Nephron progenitor cell (in vitro differentiated cells): ENCODE measurements around the gene CRYBG1.

ENCODE experiments used
- DNase-seq: peaks from one replicate; pipeline ENCODE4 v3.0.0; 2021
- H3K27ac Mint-ChIP-seq: 2 replicates; pipeline ENCODE4 v1.8.0; 2021; ENCODE audit warnings: mild to moderate bottlenecking, moderate library complexity, mixed read lengths
- H3K27me3 Mint-ChIP-seq: 2 replicates; pipeline ENCODE4 v1.8.0; 2021; ENCODE audit warnings: mild to moderate bottlenecking, low read depth, mixed read lengths; ENCODE audit not compliant: poor library complexity
- H3K36me3 Mint-ChIP-seq: 2 replicates; pipeline ENCODE4 v1.8.0; 2021; ENCODE audit warnings: low read depth, mixed read lengths
- H3K4me1 Mint-ChIP-seq: 2 replicates; pipeline ENCODE4 v1.8.0; 2021; ENCODE audit warnings: mixed read lengths
- H3K4me3 Mint-ChIP-seq: 2 replicates; pipeline ENCODE4 v1.8.0; 2021; ENCODE audit warnings: mild to moderate bottlenecking, moderate library complexity, mixed read lengths
- H3K9me3 Mint-ChIP-seq: 2 replicates; pipeline ENCODE4 v1.8.0; 2021; ENCODE audit warnings: mild to moderate bottlenecking, moderate library complexity, mixed read lengths
- TF ChIP-seq, protein P1 (sequence below): fragments of 200-600 bp; sonication (generic); IDR thresholded peaks from 2 replicates; pipeline ENCODE4 v1.5.0; 2021; ENCODE audit warnings: antibody characterized with exemption

The CRYBG1 gene

DNA sequence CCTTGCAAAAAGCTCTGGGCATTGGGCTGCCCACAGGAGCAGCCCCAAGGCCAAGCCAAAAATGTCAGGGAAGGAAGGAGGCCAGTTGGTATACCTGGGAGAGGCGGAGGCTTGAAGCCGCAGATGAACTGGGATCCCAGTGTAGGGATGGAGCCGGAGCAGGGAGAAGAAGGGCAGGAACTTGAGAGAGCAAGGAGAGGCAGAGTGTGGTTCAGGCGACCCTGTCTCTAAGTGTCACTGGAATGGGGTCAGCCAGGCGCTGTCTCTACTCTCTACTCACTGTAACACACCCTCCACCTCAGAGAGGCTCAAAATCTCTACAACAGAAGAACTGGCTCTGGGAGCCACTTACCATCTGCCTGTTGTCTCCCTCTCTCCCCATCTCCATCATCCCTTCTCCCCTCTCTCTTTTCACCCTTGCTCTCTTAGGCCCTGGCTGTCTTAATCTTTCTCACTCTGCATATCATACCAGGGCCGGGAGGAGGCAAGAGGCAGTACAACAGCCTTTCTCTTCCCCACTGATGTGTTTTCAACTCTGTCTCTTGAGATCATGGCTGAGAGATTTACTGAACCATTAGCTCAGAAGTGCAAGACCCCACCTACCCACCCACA, 93.3 kb downstream of the CRYBG1 start:
- no peak overlapping the region for H3K27ac Mint-ChIP-seq
- no peak overlapping the region for H3K4me3 Mint-ChIP-seq
- TF ChIP-seq, protein P1, sequence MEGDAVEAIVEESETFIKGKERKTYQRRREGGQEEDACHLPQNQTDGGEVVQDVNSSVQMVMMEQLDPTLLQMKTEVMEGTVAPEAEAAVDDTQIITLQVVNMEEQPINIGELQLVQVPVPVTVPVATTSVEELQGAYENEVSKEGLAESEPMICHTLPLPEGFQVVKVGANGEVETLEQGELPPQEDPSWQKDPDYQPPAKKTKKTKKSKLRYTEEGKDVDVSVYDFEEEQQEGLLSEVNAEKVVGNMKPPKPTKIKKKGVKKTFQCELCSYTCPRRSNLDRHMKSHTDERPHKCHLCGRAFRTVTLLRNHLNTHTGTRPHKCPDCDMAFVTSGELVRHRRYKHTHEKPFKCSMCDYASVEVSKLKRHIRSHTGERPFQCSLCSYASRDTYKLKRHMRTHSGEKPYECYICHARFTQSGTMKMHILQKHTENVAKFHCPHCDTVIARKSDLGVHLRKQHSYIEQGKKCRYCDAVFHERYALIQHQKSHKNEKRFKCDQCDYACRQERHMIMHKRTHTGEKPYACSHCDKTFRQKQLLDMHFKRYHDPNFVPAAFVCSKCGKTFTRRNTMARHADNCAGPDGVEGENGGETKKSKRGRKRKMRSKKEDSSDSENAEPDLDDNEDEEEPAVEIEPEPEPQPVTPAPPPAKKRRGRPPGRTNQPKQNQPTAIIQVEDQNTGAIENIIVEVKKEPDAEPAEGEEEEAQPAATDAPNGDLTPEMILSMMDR, result no peak
- H3K4me1 Mint-ChIP-seq, result peaks cover 18% of the 10 kb centered on the region
- no peaks in the 10 kb centered on the region for H3K27me3 Mint-ChIP-seq
- H3K36me3 Mint-ChIP-seq, result no peaks in the 10 kb centered on the region
- no peaks in the 10 kb centered on the region for H3K9me3 Mint-ChIP-seq
- no peak for DNase-seq

DNA sequence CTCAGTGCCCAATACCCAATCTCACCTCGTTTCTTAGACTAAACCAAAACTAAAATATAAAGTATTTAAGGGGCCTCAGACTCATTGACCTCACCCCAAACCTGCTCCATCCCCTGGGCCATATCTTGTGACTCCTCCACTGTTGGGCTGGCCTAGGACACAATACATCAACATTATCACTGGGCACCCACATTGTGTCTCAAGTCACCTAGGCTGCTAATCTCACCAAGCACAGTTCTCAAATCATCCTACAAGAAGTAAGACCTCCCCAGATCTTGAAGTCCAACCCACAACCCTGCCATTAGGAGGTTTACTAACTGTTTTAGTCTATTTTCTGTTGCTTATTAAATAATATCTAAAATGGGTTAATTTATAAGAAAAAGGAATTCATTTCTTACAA, 96.2 kb downstream of the CRYBG1 start:
- no peaks in the 10 kb centered on the region for H3K36me3 Mint-ChIP-seq
- H3K4me1 Mint-ChIP-seq, result peaks cover 13% of the 10 kb centered on the region
- no peak for DNase-seq
- H3K4me3 Mint-ChIP-seq, result no peak overlapping the region
- peaks cover 7% of the 10 kb centered on the region for H3K27me3 Mint-ChIP-seq
- TF ChIP-seq, protein P1, result no peak
- no peaks in the 10 kb centered on the region for H3K9me3 Mint-ChIP-seq
- H3K27ac Mint-ChIP-seq, result no peak overlapping the region

DNA sequence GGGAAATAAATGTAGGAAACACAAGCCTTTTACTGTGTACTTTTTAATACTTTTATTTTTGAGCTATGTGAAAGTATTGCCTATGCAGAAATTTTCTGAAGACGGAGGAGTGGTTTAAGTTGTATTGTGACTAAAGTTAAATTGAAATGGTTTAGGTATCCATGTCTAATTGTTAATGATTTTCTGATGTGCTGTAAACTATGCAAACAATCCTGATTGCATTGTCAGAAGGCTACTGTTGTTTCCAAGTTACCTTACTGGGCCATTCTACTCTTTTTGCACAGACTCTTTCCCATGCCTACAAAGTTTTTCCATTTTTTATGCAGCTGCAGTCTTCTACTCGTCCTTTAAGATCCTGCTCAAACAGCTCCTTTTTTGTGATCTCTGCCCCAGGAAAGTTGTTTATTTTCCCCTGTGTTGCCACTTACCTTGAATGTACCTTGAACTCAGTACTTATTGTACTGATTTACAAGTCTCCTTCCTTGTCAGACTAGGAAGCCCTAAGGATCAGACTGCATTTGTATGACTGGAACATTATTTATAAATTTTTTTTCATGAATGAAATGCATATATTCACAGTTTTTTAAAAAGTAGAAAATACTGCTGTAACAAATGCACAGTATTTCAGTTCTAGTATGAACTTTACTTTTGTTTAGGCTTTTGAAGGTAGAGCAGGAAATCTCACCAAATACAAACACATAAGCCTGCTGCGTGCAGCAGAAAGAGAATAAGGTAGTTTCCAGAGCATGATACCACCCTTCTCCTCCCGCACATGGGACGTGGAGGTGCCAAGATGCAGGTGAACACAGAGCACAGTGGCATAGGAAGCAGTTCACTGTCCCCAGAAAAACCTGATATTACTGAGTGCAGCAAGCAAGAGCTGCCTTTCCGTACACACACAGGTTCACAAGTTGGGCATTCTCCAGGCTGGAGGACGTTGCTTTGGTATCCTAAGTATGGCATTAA, 97.8 kb downstream of the CRYBG1 start:
- Mint-ChIP-seq H3K4me3 (no peak overlapping the region), H3K4me1 (peaks cover 16% of the 10 kb centered on the region), H3K9me3 (no peaks in the 10 kb centered on the region), H3K27me3 (peaks cover 7% of the 10 kb centered on the region), H3K27ac (no peak overlapping the region), H3K36me3 (no peaks in the 10 kb centered on the region)
- TF ChIP-seq, protein P1, result no peak
- DNase-seq, result no peak

DNA sequence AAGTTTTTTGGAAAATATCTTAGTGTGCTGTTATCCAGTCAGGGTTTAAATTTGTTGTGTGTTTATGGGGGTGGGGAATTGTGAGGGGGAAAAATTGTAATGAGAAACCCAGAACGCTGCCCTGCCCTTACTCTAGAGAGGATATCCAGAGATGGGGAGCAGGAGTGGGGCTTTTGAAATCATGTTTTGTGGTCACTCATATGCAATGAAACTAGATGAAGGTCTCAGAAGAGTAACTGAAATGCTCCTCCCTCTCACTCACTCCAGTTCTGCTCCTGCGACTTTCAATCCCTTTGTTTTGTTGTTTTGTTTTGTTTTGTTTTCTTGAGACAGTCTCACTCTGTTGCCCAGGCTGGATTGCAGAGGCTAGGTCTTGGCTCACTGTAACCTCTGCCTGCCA, 100.0 kb downstream of the CRYBG1 start:
- Mint-ChIP-seq H3K27me3 (peaks cover 7% of the 10 kb centered on the region), H3K27ac (no peak overlapping the region), H3K4me3 (no peak overlapping the region), H3K36me3 (no peaks in the 10 kb centered on the region), H3K4me1 (peaks cover 5% of the 10 kb centered on the region), H3K9me3 (no peaks in the 10 kb centered on the region)
- no peak for DNase-seq
- TF ChIP-seq, protein P1, result no peak

DNA sequence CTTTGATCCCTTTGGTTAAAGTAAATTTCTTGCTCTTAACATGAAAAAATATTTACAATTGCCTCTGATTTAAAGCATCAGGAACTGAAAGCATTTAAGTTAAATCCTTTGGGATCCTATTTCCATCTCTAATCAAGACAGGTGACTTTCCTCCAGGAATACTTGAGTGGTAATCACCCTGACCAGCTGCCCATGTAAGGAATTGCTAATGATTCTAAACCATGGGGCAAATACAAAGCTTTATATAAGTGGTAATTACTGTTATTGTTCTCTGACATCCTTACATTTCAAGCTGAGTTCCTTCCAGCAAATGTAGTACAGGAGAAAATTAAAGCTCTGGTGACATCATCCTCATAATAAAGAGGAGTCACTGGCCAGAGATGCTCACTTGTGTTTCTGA, 100.6 kb downstream of the CRYBG1 start:
- H3K9me3 Mint-ChIP-seq, result no peaks in the 10 kb centered on the region
- TF ChIP-seq, protein P1, result no peak

More for the DNA sequence above, 100.6 kb downstream of the CRYBG1 start:
- no peak overlapping the region for H3K4me3 Mint-ChIP-seq
- H3K27ac Mint-ChIP-seq, result no peak overlapping the region
- no peaks in the 10 kb centered on the region for H3K36me3 Mint-ChIP-seq
- no peak for DNase-seq
- peaks cover 5% of the 10 kb centered on the region for H3K4me1 Mint-ChIP-seq
- H3K27me3 Mint-ChIP-seq, result peaks cover 7% of the 10 kb centered on the region
